Mucosa of descending colon (tissue), 3 donors: Measurements from ENCODE around the gene TTC1. TPM values are rescaled to one million over a fixed set of nuclear protein-coding genes. Genes with fewer than 3 reads are reported as not detected.
"Not testable (repeated sequence)": the region's sequence is repeated elsewhere in the genome, so short reads cannot be mapped to it uniquely, and the experiment has no call there.

ENCODE experiments used
- ATAC-seq: fragments of 200-7000 bp; cut with Tn5 transposase; one replicate; pipeline ENCODE4 v1.9.1; 2020; ENCODE audit warnings: mild to moderate bottlenecking, moderate library complexity
- DNase-seq, 3 donors: peaks; one replicate each; pipeline ENCODE4 v3.0.0-alpha.2; 2020
- H3K36me3 ChIP-seq: fragments of 200-600 bp; one replicate; pipeline ENCODE4 v1.8.0; 2021; ENCODE audit warnings: low read depth, mild to moderate bottlenecking
- H3K4me1 ChIP-seq: fragments of 200-600 bp; one replicate; pipeline ENCODE4 v1.8.0; 2021; ENCODE audit warnings: low read depth, mild to moderate bottlenecking
- H3K4me3 ChIP-seq: fragments of 200-600 bp; one replicate; pipeline ENCODE4 v1.8.0; 2021; ENCODE audit warnings: mild to moderate bottlenecking
- H3K9me3 ChIP-seq: fragments of 200-600 bp; one replicate; pipeline ENCODE4 v1.8.0; 2021; ENCODE audit warnings: mild to moderate bottlenecking
- intact Hi-C, 2 donors: fragments of 100-400 bp; cut with DNase I in 1 of 2; cut with micrococcal nuclease in 1 of 2; formaldehyde crosslinking; loops; one replicate each; pipeline versions ENCODE4 v1.11.0 to v1.11.1; 2022; cut with DNase I, micrococcal nuclease
- total RNA-seq, 3 donors: library from RNA; stranded (reverse); fragmentation: NEBNext Ultra II Directional in 2 of 3; extraction: Animal tissue kit (Norgen Biotek cat#: 25700) in 2 of 3; gene quantifications; one replicate each; pipeline versions ENCODE4 v1.2.1 to v1.2.4, GENCODE V29; 2021 to 2023
- TF ChIP-seq, protein P1 (sequence below): fragments of 200-600 bp; IDR thresholded peaks from one replicate; pipeline ENCODE4 v1.8.0; 2022; ENCODE audit warnings: antibody characterized with exemption, mild to moderate bottlenecking
- donor health status: DM: no; HTN: no; CAD: no; lungs with moderate emphysema.
- donor health status: DM: no; HTN: no; CAD: no.
- donor health status: DM: no; HTN: yes; CAD: no.

The TTC1 gene
- total RNA-seq, 3 donors from 2014 or later: 42.6 to 54.7 (median 46.6) TPM

DNA sequence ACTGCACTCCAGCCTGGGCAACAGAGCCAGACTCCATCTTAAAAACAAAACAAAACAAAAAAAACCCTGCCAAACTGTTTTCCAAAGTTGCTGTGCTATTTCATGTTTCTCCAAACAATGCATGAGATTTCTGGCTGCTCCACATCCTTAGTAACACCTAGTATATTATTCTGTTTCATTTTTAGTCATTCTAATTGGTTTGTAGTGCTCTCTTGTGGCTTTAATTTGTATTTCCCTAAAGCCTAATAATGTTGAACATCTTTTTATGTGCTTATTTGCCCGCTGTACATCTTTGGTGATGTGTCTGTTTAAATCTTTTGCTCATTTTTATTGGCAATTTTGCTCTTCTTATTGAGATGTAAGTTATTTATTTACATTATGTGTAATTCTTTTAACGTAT, 18.4 kb upstream of the TTC1 start:
- ATAC-seq (no peak), DNase-seq (no peak)
- H3K4me1 ChIP-seq: no peaks in the 10 kb centered on the region
- TF ChIP-seq, protein P1, sequence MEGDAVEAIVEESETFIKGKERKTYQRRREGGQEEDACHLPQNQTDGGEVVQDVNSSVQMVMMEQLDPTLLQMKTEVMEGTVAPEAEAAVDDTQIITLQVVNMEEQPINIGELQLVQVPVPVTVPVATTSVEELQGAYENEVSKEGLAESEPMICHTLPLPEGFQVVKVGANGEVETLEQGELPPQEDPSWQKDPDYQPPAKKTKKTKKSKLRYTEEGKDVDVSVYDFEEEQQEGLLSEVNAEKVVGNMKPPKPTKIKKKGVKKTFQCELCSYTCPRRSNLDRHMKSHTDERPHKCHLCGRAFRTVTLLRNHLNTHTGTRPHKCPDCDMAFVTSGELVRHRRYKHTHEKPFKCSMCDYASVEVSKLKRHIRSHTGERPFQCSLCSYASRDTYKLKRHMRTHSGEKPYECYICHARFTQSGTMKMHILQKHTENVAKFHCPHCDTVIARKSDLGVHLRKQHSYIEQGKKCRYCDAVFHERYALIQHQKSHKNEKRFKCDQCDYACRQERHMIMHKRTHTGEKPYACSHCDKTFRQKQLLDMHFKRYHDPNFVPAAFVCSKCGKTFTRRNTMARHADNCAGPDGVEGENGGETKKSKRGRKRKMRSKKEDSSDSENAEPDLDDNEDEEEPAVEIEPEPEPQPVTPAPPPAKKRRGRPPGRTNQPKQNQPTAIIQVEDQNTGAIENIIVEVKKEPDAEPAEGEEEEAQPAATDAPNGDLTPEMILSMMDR: no peak
- intact Hi-C loops: no loop called here
- no peaks in the 10 kb centered on the region for H3K36me3 ChIP-seq
- peaks cover 13% of the 10 kb centered on the region for H3K9me3 ChIP-seq
- H3K4me3 ChIP-seq: no peak overlapping the region

DNA sequence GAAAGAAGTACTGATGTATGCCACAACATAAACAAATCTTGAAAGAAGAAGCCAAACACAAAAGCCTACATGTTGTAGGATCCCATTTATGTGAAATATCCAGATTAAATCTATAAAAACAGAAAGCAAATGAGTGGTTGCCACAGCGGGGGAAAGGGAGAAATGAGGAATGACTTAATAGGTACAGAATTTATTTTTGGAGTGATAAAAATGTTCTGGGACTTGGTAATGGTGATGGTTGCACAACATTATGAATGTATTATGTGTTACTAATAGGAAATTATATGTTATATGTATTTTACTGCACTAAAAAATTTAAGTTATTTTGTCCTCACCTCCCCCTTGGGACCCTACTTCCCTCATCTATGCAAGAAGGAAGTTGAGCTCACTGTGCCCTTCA, 16.4 kb upstream of the TTC1 start:
- Histone ChIP-seq H3K4me3 (no peak overlapping the region), H3K9me3 (peaks cover 13% of the 10 kb centered on the region), H3K36me3 (no peaks in the 10 kb centered on the region), H3K4me1 (no peaks in the 10 kb centered on the region)
- TF ChIP-seq, protein P1: no peak
- ATAC-seq (no peak), DNase-seq (no peak)
- intact Hi-C loops: no loop called here

DNA sequence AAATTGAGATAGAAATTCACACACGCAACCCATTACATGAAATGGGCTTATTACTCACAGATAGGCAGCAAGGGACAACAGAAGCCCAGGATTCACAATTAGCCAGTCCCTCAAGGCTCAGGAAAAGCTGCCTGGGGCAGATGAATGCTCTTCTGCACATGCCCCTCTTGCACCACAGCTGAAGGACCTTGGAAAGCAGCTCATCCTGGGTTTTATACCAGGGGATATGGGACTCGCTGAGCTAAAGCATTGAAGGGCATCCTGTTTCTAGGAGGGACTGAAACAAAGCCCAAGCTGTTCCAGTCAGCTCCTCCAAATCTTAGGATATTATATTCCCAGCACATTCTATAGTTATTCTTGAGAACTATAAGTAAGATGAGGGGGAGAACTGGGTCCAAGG, 15.7 kb upstream of the TTC1 start:
- Histone ChIP-seq H3K36me3 (no peaks in the 10 kb centered on the region), H3K9me3 (peaks cover 13% of the 10 kb centered on the region), H3K4me1 (no peaks in the 10 kb centered on the region), H3K4me3 (no peak overlapping the region)
- TF ChIP-seq, protein P1: no peak
- no peak for ATAC-seq
- intact Hi-C loops: no loop called here
- no peak for DNase-seq

DNA sequence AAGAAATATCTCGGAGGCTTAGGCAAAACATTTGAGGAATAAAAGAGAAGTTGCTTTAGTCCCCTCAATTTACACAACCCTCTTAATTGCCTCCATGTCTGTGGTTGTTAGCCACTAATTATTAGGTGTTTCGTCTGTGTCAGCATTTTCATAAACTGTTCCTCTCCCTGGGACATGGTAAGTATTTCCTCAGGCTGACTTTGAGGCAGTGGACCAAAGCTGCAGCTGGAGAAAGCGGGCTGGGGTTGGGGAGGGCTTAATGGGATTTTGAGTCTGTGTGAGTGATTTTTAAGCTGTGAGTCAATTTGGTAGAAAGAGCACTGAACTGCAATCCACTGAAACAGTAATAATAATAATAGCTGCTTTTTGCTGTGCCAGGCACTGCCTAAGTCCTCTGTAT, 13.0 kb upstream of the TTC1 start:
- TF ChIP-seq, protein P1: no peak
- intact Hi-C loops: no loop called here
- Histone ChIP-seq H3K9me3 (peaks cover 13% of the 10 kb centered on the region), H3K4me3 (no peak overlapping the region), H3K4me1 (no peaks in the 10 kb centered on the region), H3K36me3 (no peaks in the 10 kb centered on the region)
- ATAC-seq (no peak), DNase-seq (no peak)

GRCh38 chr5:160001457-160001856, 7.5 kb upstream of the TTC1 start:
- Histone ChIP-seq H3K4me3 (no peak overlapping the region), H3K4me1 (no peaks in the 10 kb centered on the region), H3K9me3 (no peaks in the 10 kb centered on the region), H3K36me3 (no peaks in the 10 kb centered on the region)
- TF ChIP-seq, protein P1: no peak
- DNase-seq (peak in 2 of 3 donors; percentile 42 to 56), ATAC-seq (peak; percentile 78)
- intact Hi-C loops: no loop called here

GRCh38 chr5:160007514-160007913, 1.4 kb upstream of the TTC1 start:
- TF ChIP-seq, protein P1: no peak
- H3K4me3 ChIP-seq: no peak overlapping the region
- peaks cover 26% of the 10 kb centered on the region for H3K4me1 ChIP-seq
- intact Hi-C loops: no loop called here
- DNase-seq (peak in 1 of 3 donors; percentile 40), ATAC-seq (peak; percentile 32)
- no peaks in the 10 kb centered on the region for H3K9me3 ChIP-seq
- H3K36me3 ChIP-seq: no peaks in the 10 kb centered on the region

DNA sequence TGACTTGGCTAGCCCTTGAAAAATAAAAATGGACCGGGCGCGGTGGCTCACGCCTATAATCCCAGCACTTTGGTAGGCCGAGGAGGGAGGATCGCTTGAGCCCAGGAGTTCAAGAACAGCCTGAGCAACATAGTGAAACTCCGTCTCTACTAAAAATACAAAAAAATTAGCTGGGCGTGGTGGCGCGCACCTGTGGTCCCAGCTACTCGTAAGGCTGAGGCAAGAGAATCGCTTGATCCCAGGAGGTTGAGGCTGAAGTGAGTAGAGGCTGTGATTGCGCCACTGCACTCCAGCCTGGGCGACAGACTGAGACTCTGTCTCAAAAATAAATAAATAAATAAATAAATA, 436 bp upstream of the TTC1 start:
- H3K9me3 ChIP-seq, H3K4me3 ChIP-seq, intact Hi-C loops, H3K36me3 ChIP-seq: not testable (repeated sequence)
- peaks cover 26% of the 10 kb centered on the region for H3K4me1 ChIP-seq
- ATAC-seq (peak; percentile 33), DNase-seq (peak; percentile 51 to 61 (median 55))
